ENCODE measurements around the gene ZMIZ2.

ZMIZ2 gene

GRCh38 chr7:44755698-44756627 lies 7.3 kb downstream of the ZMIZ2 start:
- no peak for DNase-seq (ENCODE audit: low read depth in 2 of 2)

GRCh38 chr7:44756904-44757303 lies 8.3 kb downstream of the ZMIZ2 start:
- no peak for DNase-seq (ENCODE audit: low read depth in 2 of 2)

GRCh38 chr7:44757311-44757710 lies 8.7 kb downstream of the ZMIZ2 start:
- DNase-seq (ENCODE audit: low read depth in 2 of 2) = no peak

- DNase-seq (ENCODE audit: low read depth in 2 of 2) = no peak
These were observed 9.1 kb downstream of the ZMIZ2 start for GRCh38 chr7:44757739-44758138.

GRCh38 chr7:44759246-44759645 lies 10.6 kb downstream of the ZMIZ2 start:
- no peak for DNase-seq (ENCODE audit: low read depth in 2 of 2)

- no peak for DNase-seq (ENCODE audit: low read depth in 2 of 2)
These were observed 11.5 kb downstream of the ZMIZ2 start for GRCh38 chr7:44760034-44760580.

GRCh38 chr7:44761207-44762161 lies 12.8 kb downstream of the ZMIZ2 start:
- no peak for DNase-seq (ENCODE audit: low read depth in 2 of 2)

GRCh38 chr7:44762300-44762699 lies 13.7 kb downstream of the ZMIZ2 start:
- no peak for DNase-seq (ENCODE audit: low read depth in 2 of 2)

GRCh38 chr7:44762726-44763522 lies 14.3 kb downstream of the ZMIZ2 start:
- DNase-seq (ENCODE audit: low read depth in 2 of 2) = no peak

- no peak for DNase-seq (ENCODE audit: low read depth in 2 of 2)
These were observed 15.4 kb downstream of the ZMIZ2 start for GRCh38 chr7:44764081-44764480.

GRCh38 chr7:44764665-44765578 lies 16.3 kb downstream of the ZMIZ2 start:
- DNase-seq (ENCODE audit: low read depth in 2 of 2) = no peak

GRCh38 chr7:44765579-44766415 lies 17.1 kb downstream of the ZMIZ2 start:
- DNase-seq (ENCODE audit: low read depth in 2 of 2) = no peak

- no peak for DNase-seq (ENCODE audit: low read depth in 2 of 2)
These were observed 17.8 kb downstream of the ZMIZ2 start for GRCh38 chr7:44766416-44766801.

- no peak for DNase-seq (ENCODE audit: low read depth in 2 of 2)
These were observed 18.7 kb downstream of the ZMIZ2 start for GRCh38 chr7:44767134-44767911.

- DNase-seq (ENCODE audit: low read depth in 2 of 2) = no peak
These were observed 19.4 kb downstream of the ZMIZ2 start for GRCh38 chr7:44767912-44768627.

- no peak for DNase-seq (ENCODE audit: low read depth in 2 of 2)
These were observed 20.2 kb downstream of the ZMIZ2 start for GRCh38 chr7:44768628-44769371.

GRCh38 chr7:44769376-44769775 lies 20.7 kb downstream of the ZMIZ2 start:
- DNase-seq (ENCODE audit: low read depth in 2 of 2) = no peak

Data from stimulated activated CD8-positive, alpha-beta memory T cell treated with anti-CD3 and anti-CD28 coated beads, Interleukin-2, amount 100 ng/mL, for 1 hour (primary cell).